HG03039 (cell line): ENCODE results near the gene PTPN3.

Experiments
- ATAC-seq: cut with Tn5 transposase; IDR thresholded peaks from one replicate; pipeline ENCODE4 v1.9.1; 2021; ENCODE audit warnings: mild to moderate bottlenecking, moderate library complexity; ENCODE audit not compliant: unreplicated experiment

PTPN3 gene

GRCh38 chr9:109477258-109478050, 20.7 kb downstream of the PTPN3 start:
- peak; percentile 59 for ATAC-seq

DNA sequence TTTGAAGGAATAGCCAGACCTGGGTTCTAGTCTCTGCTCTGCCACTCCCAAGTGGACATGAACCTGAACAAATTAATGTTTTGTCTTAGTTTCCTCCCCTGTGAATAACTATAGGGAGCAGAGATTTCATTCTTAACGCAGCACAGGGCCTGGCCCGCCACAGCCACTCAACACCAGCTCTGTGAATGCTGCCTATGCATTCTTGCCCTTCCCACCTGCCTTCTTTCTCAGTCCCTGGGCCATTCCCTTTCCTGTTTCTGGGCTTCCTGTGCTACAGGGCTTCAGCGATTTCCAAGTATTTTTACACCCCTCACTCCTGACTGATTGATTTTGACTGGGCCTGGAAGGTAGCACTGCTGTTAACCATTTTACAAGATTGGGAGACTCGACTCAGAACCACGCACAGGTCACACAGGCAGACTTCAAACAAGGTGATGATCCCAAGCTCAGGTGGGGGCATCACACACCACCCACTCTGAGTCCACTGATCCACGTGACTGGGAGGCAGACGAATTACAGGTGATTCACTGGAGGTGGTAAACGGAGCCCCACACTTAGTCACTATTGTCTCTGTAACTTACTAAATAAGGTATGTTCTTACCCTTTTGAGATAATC, 21.4 kb downstream of the PTPN3 start:
- no peak for ATAC-seq

GRCh38 chr9:109475526-109475925, 22.6 kb downstream of the PTPN3 start:
- no peak for ATAC-seq

- ATAC-seq = no peak
These were observed 23.2 kb downstream of the PTPN3 start for GRCh38 chr9:109474944-109475343.

GRCh38 chr9:109474170-109474569, 23.9 kb downstream of the PTPN3 start:
- no peak for ATAC-seq

GRCh38 chr9:109473329-109473728, 24.8 kb downstream of the PTPN3 start:
- ATAC-seq = no peak

- no peak for ATAC-seq
These were observed 26.4 kb downstream of the PTPN3 start for GRCh38 chr9:109471475-109472393.

DNA sequence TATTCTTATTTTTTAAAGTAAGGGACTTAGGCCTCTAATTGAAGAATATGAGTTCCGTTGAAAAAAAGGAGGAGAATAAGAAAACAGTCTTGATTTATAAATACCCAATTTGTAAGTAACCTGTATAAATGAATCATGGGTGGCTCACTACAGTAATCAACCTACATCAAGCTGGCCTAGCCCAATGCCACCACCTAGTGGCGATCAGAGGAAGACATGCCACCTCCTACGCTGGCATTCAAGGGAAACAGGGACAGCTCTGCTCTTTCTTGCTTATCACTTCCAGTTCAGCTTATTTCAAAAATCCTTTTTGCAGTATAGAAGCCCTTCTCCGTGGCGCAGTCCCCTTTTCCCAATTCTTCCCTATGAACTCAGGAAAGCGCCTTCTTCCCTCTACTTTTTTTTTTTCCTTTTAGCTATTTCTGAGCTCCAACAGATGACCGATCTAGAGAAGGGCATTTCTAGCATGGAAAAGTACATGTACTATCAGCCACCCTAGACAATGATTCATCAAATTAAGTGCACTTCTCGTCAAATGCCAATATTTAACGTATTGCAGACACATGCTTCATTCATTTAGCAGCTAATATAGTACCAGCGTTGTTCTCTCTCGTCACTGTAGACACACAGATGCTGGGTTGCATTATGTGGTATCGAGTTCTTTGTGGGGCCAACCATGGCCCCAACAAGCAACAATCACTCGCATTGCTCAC, 28.3 kb downstream of the PTPN3 start:
- ATAC-seq = peak; percentile 88

GRCh38 chr9:109468927-109469326, 29.2 kb downstream of the PTPN3 start:
- no peak for ATAC-seq

- ATAC-seq = no peak
These were observed 30.2 kb downstream of the PTPN3 start for GRCh38 chr9:109467936-109468335.

DNA sequence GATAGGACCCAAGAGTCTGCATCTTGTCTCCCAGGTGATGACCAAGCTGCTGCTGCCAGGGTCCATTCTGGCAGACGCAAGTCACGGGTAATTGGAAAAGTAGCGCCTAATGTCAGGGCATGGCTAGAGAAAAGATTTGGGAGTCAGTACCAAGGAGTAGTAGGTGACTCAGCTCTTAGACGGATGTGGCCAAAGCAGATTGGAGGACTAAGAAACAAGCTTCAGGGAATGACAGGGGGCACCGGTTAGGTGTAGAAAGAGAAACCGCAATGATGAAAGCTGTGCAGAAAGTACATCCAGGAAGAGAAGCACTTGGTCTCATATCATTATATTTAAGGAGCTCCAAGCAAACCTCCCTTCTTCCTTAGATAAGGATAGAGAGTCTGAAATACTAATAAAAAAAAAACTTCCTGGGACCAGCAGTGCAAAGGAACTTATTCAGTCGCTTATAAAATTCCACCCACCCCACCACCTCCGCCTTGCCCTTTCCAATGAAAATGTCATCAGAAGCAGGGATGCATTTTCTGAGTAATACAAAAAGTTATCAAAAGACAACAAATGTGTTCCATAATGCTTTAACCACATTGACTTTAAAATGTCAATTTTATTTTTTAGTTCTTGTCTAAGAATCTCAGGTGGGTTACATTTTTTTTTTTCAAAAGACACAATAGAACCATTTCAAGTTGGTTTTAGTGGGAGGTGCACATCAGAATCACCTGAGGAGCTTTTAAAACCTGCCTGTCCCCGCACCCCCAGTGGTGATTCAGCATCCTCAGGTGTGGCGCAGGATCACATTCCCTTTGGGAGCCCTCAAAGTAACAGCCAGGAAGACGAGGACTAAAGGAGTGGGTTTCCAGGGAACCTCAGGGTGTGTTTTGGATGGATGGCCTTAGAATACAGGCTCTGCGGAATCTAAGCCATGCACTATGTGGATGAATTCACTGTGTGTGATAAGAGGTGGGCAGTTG, 31.2 kb downstream of the PTPN3 start:
- ATAC-seq = no peak

GRCh38 chr9:109463924-109464625, 34.0 kb downstream of the PTPN3 start:
- ATAC-seq = peak; percentile 68

DNA sequence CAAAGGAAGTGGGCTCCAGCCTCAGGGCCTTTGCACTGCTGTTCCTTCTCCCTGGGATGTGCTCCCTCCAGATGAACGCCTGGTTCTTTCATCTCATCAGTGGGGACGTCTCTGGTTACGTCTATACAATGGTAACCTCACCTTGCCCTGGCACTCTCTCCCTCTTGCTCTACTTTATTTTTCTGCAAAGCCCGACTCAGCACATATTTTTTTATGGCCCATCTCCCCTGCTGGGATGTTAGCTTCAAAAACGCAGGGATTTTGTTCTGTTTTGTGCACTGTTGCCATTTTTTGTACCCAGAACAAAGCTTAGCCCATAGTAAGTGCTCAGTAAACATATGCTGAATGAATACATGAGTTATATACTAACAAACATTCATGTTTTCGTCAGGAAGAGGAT, 37.5 kb downstream of the PTPN3 start:
- ATAC-seq = no peak

DNA sequence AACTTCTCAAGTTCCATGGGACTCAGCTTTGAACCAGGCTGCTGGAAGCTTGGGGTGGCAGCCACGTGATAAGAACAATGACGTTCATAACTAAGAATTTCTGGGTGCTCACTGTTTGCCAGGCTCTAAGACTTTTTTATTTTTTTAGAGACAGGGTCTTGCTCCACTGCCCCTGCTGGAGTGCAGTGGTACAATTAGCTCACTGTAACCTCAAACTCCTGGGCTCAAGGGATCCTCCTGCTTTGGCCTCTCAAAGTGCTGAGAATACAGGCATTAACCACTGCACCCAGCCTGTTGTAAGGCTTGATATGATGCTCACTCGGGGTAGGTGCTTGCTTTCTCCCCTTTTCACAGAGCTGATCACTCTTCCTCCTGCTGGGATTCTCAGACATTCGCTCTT, 38.7 kb downstream of the PTPN3 start:
- ATAC-seq = no peak

DNA sequence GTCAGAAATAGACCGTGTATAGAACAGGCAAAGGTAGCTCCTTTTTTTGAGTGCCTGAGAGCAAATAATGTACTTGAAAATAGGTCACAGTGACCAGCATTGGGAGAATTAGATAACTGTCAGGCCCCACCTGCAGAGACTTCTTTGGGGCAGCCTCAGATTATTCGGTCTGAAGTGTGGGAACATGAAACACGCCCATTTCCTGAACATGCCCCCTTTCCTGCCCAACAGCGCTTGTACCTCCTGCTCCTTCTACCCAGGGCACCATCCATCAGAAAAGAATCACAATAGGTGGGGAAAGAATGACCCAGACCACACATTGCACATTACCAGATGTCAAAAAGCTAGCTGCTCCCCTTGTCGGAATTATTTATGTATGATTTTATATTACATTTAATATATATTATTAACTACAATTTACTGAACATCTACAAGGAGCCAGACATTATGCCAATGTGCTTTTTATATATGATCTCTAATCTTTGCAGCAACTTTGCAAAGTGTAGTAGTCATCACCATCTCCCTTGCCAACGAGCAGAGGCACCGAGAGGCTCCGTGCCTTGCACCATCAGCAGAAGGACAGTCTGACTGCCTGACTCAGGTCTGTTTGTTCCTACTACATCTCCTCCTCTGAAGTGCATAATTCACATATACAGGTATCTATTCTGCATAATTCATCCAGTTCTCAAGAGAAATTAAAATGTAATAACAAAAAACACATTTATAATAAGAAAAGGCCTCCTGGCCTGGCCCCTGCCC, 39.5 kb downstream of the PTPN3 start:
- no peak for ATAC-seq

DNA sequence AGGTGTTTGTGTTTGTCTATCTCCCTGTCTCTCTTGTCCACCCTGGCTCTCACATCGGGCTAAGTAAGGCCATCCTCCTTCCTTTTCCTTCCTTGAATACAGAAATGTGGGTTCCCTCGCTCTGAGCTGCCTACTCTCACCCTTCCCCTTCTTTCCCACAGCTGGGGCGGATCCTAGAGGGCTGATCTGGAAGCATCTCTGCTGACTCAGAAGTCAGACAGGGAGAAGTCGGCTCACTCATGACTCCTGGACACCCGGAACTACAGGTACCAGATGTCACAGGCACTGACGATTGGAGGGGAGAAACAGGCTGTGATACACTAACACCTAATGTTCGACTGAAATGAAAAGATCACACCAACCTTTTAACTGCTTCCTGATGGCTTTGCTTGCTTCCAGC, 41.3 kb downstream of the PTPN3 start:
- no peak for ATAC-seq

DNA sequence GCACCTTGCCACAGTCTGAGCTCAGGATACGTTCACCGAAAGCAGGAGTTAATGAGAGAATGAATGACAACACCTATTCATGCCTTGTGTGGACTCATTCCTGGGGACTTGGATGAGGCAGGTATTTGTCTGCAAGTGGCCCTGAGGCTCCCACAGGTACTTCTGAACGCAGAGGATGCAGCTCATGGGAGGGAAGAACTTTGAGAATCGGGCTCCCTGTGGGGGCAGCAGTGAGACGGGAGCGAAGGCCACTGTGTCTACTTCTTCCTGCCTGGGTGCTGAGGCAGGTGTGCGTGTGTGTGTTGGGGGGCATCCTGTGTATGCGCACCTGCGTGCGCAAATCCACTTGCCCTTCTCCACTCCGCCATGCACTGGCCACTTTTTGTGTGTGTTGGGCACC, 42.2 kb downstream of the PTPN3 start:
- ATAC-seq = no peak

DNA sequence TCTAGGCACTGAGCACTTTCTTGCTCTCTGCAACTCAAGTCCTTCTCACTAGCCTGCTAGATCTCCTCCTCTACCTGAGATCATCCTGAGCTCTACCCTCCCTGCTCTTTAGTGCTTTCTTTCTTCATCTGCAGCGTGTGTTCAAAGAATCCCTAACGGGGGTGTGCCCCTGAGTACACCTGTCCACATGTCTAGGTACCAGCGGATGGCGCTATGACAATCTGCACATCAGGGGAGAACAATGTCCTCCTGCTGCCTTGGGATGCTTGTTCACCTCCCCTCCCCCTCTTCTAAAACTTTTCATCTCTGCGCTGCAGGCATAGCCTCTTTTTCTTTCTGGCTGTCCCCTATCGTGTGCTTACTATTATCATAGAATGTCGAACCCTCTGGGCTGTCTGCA, 42.7 kb downstream of the PTPN3 start:
- ATAC-seq = no peak
